A549 treated with AZD2906 at 1 μM for 4 hours (cell line): ENCODE measurements around the gene PMAIP1. TPM values are rescaled to one million over a fixed set of nuclear protein-coding genes. Genes with fewer than 3 reads are reported as not detected.

Source experiments
- total RNA-seq: library from RNA; stranded (reverse); fragments of 200-300 nt; extraction: Qiagen RNA extraction; gene quantifications from 5 replicates; pipeline ENCODE4 v1.2.3, GENCODE V29; 2022

Gene PMAIP1
- total RNA-seq = 12.3 to 16.7 TPM (median 14.5 TPM) in 5 replicates

DNA sequence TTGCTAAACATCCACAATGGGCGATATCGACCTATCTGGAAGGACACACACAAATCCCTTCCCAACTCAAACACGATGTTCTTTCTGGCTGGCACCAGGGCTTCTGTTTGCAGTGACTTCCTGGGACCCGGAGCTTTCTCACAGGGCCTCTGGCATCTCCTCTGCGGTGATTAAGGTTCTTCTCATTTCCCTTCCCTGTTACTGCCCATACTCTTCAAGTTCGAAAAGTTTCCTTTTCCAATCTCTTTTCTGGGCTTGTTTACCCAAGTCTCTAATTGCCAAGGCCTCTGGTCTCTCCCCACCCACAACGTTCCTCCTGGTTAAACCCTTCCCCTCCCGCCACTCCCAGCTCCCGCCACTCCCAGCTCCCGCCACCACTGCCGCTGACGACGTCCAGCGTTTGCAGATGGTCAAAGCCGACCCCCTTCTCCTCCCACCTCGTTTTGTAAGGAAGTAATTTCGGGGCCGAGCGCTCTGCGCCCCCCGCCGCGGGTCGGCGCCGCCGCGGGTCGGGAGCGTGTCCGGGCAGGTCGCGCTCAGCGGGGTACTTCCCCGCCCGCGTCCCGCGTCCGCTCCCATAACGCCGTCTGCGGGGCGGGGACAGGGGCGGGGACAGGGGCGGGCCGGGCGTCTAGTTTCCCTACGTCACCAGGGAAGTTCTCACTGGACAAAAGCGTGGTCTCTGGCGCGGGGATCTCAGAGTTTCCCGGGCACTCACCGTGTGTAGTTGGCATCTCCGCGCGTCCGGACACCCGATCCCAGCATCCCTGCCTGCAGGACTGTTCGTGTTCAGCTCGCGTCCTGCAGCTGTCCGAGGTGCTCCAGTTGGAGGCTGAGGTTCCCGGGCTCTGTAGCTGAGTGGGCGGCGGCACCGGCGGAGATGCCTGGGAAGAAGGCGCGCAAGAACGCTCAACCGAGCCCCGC, at the start of gene PMAIP1:
TSS of gene PMAIP1 (plus strand) at position 699 of the 924 bp plus-strand sequence. CDS start at position 881, 182 bp downstream.

Other genes starting within 250 kb of the PMAIP1 start
- 7.9 to 12.9 TPM (median 12.0 TPM) in 5 replicates for gene CCBE1, start 202.6 kb upstream of the PMAIP1 start, total RNA-seq